KOPT-K1 (cell line): ENCODE measurements around the gene MOGAT3.
"Not testable (repeated sequence)": the region's sequence is repeated elsewhere in the genome, so short reads cannot be mapped to it uniquely, and the experiment has no call there.

Source experiments
- H3K27ac ChIP-seq: fragments of 200-600 bp; sonication (generic); 2 replicates; pipeline ENCODE4 v1.5.1; 2016; ENCODE audit warnings: antibody characterized with exemption, mild to moderate bottlenecking, low read depth, low read length; ENCODE audit not compliant: poor library complexity, severe bottlenecking
- H3K36me3 ChIP-seq: fragments of 200-600 bp; sonication (generic); 2 replicates; pipeline ENCODE4 v1.5.1; 2017; ENCODE audit warnings: antibody characterized with exemption, mild to moderate bottlenecking, low read length, moderate library complexity; ENCODE audit not compliant: insufficient read depth
- H3K9me3 ChIP-seq: fragments of 200-600 bp; sonication (generic); 2 replicates; pipeline ENCODE4 v1.5.1; 2017; ENCODE audit warnings: antibody characterized with exemption, low read length, mild to moderate bottlenecking; ENCODE audit not compliant: insufficient read depth, poor library complexity, severe bottlenecking

The MOGAT3 gene

DNA sequence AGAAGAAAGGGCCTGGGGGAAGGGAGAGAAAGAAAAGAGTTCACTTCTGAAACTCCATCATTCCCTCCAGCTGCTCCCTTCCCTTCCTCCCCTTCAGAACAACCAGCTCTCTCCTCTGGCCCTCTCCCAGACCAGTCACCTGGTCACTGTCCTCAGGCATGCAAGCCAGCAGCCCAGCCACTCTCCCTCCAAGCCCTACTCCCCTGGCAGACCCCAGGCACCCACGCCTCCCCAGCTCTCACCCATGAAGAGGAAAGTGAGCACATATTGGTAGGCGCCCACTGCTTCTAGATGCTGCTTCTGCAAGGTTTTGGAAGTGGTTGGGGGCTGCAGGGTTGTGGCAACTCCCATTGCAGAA, 353 bp downstream of the MOGAT3 start:
- Histone ChIP-seq H3K9me3 (no peaks in the 10 kb centered on the region), H3K36me3 (no peaks in the 10 kb centered on the region), H3K27ac (no peak overlapping the region)

GRCh38 chr7:101199522-101199921, 1.3 kb downstream of the MOGAT3 start:
- H3K27ac ChIP-seq, H3K36me3 ChIP-seq, H3K9me3 ChIP-seq: not testable (repeated sequence)

- H3K27ac ChIP-seq = no peak overlapping the region
- no peaks in the 10 kb centered on the region for H3K9me3 ChIP-seq
- no peaks in the 10 kb centered on the region for H3K36me3 ChIP-seq
These were observed 2.4 kb downstream of the MOGAT3 start for GRCh38 chr7:101198476-101198875.

DNA sequence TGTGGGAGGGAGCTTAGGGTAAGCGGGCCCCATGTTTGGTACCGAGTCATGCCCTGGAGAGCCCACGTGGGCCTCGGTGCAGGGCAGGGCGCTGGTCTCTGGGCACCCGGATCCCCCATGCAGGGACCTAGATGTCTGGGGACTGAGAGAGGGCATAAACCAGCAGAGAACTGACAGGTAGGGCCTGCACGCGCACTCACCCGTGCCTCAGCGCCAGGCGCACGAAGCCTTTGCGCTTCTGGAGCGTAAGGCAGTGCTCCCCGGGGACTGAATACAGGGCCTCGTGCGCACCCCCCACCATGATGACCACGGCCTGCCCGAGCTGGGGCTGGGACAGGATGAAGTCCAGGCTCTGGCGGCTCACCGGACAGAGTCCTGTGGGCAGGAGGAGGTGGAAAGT, 2.8 kb downstream of the MOGAT3 start:
- H3K36me3 ChIP-seq = no peaks in the 10 kb centered on the region
- no peak overlapping the region for H3K27ac ChIP-seq

GRCh38 chr7:101195884-101196283, 5.0 kb downstream of the MOGAT3 start:
- H3K9me3 ChIP-seq = no peaks in the 10 kb centered on the region
- H3K27ac ChIP-seq = no peak overlapping the region
- H3K36me3 ChIP-seq = no peaks in the 10 kb centered on the region

More for the DNA sequence above, 2.8 kb downstream of the MOGAT3 start:
- H3K9me3 ChIP-seq = no peaks in the 10 kb centered on the region

GRCh38 chr7:101189109-101189508, 11.7 kb downstream of the MOGAT3 start:
- Histone ChIP-seq H3K9me3 (no peaks in the 10 kb centered on the region), H3K27ac (no peak overlapping the region), H3K36me3 (no peaks in the 10 kb centered on the region)

DNA sequence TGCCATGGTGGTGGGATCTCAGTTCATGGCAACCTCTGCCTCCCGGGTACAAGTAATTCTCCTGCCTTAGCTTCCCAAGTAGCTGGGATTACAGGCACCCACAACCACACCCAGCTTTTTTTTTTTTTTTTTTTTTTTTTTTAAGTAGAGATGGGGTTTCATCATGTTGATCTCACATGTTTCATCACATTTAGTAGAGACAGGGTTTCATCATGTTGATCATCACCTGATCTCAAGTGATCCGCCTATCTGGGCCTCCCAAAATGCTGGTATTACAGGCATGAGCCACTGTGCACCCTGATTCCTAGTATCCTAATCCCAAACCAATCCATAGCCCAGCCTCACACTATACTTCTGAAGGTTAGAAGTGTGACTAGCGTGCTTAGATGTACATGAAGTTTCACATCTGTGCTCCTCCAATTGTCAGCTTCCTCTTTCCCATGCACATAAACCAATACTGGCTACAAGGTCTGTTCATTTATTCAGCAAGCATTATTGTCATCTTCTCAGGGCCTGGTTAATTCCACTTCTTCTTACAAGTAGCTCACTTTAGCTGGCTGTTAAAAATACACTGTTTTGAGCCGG, 13.9 kb downstream of the MOGAT3 start:
- Histone ChIP-seq H3K36me3 (no peaks in the 10 kb centered on the region), H3K27ac (no peak overlapping the region), H3K9me3 (no peaks in the 10 kb centered on the region)

- Histone ChIP-seq H3K27ac (no peak overlapping the region), H3K9me3 (no peaks in the 10 kb centered on the region), H3K36me3 (no peaks in the 10 kb centered on the region)
These were observed 14.6 kb downstream of the MOGAT3 start for GRCh38 chr7:101186194-101186593.

DNA sequence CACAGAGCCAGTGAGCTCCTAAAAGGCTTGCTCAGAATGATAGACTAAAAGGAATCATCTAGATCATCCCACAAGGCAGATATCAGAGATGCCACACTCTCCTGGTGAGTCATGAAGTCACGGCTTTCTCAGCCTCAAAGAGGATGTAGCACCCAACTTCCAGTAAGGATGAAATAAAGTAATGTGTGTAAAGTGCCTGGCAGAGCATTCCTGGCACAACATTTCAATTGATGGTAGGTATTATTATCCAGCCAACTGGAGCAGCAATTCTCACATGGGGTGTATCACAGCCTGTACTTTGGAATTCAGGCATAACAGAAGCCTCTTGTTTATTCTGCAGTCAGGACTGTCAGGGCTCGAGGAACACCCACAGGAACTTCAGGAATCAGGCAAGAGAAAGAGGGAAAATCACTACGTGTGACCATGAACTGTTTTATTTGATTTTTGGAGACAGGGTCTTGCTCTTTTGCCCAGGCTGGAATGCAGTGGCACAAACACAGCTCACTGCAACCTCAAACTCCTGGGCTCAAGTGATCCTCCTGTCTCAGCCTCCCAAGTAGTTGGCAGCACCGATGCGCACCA, 15.5 kb downstream of the MOGAT3 start:
- Histone ChIP-seq H3K9me3 (no peaks in the 10 kb centered on the region), H3K27ac (no peak overlapping the region), H3K36me3 (no peaks in the 10 kb centered on the region)

DNA sequence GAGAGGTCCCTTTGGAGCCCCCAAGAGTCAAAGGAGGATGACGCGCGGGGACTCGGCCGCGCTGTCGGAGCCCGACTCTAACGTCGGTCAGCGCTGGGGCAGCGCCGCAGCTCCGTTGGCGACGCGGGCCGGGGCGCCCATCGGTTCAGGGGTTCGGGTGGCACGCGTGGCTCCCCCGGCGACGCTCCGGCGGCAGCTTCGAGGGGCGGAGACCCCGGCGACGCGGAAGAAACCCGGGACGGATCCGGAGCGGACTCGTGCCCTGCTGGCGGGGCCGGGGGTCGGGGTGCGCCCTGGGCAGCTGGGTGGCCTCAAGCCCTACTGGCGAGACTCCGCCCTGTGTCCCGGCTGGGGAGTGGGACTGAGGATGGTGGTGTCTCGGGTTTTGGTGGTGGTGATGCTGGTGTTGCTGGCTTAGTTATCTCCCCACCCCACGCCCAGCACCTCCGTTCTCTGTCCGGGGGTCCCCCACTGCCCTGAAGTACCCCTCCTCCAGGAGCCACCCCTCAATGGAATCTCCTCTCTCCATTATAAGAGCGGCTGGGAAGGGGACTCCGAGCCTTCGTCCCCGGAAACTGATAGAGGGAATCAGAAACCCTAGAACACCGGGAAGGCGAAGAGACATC, 20.6 kb downstream of the MOGAT3 start, which contains the start of gene NAT16:
Gene NAT16, minus strand, starts transcription at position 164 of the 626 bp plus-strand sequence. CDS start 5,486 bp downstream, outside the sequence.
- H3K9me3 ChIP-seq = no peaks in the 10 kb centered on the region
- no peaks in the 10 kb centered on the region for H3K36me3 ChIP-seq
- no peak within 1 kb of the TSS for H3K27ac ChIP-seq

DNA sequence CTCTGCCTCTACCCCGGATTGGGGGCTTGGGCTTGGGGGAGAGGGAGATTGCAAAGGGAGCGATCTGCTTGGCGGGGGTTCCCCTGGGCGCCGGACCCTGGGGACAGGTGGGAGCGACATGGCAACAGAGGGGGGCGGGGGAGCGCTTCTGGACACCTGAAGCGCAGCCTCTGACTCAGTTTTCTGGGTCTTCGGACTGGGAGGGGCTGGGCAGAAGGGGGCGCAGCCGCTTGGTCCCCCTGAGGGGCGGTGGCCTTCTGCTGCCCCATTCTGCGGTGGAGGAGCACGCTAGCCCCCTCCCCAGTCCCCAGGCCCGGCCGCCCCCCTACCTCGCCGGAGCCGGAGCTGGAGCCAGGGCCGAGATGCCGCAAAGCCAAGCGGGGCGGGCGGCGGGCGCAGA, 21.1 kb downstream of the MOGAT3 start:
- no peak overlapping the region for H3K27ac ChIP-seq
- H3K9me3 ChIP-seq = no peaks in the 10 kb centered on the region
- H3K36me3 ChIP-seq = no peaks in the 10 kb centered on the region

DNA sequence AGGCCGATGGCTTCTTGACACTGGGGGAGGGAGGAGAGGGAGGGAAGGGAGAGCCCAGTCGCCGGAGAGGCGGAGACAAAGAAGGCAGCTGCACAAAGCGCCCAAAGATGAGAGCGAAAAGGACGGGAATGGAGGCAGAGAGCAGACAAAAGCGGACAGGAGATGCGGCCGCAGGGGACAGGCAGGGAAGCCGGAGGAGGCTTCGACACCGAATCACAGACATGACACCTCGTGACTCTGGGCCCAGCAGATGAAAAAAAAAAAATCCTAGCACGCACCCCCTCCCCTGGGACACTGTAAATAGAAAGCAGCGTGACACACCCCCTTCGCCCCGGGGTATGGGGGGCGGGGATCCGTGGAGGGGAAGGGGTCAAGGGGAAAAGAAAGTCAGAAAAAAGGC, 21.7 kb downstream of the MOGAT3 start:
- no peaks in the 10 kb centered on the region for H3K9me3 ChIP-seq
- no peaks in the 10 kb centered on the region for H3K36me3 ChIP-seq
- H3K27ac ChIP-seq = no peak overlapping the region

- Histone ChIP-seq H3K36me3 (no peaks in the 10 kb centered on the region), H3K27ac (no peak overlapping the region), H3K9me3 (no peaks in the 10 kb centered on the region)
These were observed 23.2 kb downstream of the MOGAT3 start for GRCh38 chr7:101177644-101178043.

DNA sequence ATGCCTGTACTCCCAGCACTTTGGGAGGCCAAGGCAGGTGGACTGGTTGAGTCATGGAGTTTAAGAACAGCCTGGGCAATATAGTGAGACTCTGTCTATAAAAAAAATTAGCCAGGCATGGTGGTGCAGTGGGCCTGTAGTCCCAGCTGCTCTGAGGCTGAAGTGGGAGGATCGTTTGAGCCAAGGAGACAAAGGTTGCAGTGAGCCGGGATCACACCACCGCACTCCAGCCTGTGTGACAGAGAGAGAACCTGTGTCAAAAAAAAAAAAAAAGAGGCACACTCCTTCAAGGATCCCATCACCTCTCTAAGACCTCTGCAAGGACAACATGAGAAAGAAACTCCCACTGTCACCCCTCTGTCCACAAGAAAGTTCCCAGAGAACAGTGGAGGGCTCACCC, 25.2 kb downstream of the MOGAT3 start:
- H3K27ac ChIP-seq = no peak overlapping the region
- H3K36me3 ChIP-seq = no peaks in the 10 kb centered on the region
- H3K9me3 ChIP-seq = no peaks in the 10 kb centered on the region

DNA sequence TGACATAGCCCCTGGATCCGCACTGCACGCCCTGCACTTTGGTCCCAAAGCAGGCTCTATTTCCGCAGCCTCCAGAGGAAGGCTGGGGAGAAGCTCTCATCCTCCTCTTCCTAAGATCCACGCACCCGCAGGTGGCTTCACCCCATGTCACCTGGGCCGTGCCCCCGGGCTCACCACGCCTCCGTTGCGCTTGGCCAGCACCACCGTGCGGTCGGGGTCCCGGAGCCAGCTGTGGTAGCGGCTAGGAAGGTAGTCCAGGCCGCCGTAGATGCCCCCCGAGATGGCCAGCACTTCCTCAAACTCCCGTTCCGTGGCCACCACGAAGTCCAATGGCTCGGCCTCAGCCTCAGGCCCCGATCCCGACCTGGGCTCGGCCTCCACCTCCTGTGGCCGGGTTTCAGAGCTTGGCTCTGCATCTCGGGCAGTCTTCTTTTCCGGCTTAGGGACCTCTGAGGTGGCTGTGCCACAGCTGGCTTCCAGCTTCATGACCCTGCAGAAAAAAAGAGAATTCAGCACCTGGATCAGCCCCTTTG, 26.4 kb downstream of the MOGAT3 start:
- H3K36me3 ChIP-seq = no peaks in the 10 kb centered on the region
- H3K27ac ChIP-seq = no peak overlapping the region
- H3K9me3 ChIP-seq = no peaks in the 10 kb centered on the region
